T follicular helper cell (primary cell): ENCODE results near the gene RNF220.

Source experiments
- DNase-seq: peaks from one replicate; pipeline ENCODE4 v3.0.0-alpha.2; 2020; ENCODE audit warnings: low read depth
- total RNA-seq, 2 experiments: gene quantifications; one replicate each; lab custom pipeline; 2026; lab: John Stamatoyannopoulos, UW

The RNF220 gene
- total RNA-seq: 152 to 156 reads per million in 2 experiments

- no peak for DNase-seq
Measured at GRCh38 chr1:44405031-44405797, at the start of gene RNF220. TSS of gene RNF220 (plus strand) at chr1:44405255.

GRCh38 chr1:44355582-44356305 lies 49.3 kb upstream of the RNF220 start:
- no peak for DNase-seq

- no peak for DNase-seq
Measured at GRCh38 chr1:44357710-44358109, 47.3 kb upstream of the RNF220 start.

GRCh38 chr1:44359234-44359935 lies 45.7 kb upstream of the RNF220 start:
- DNase-seq: no peak

- no peak for DNase-seq
Measured at GRCh38 chr1:44361478-44361877, 43.6 kb upstream of the RNF220 start.

GRCh38 chr1:44366371-44366975 lies 38.6 kb upstream of the RNF220 start:
- DNase-seq: no peak

- no peak for DNase-seq
Measured at GRCh38 chr1:44367944-44368343, 37.1 kb upstream of the RNF220 start.

- no peak for DNase-seq
Measured at GRCh38 chr1:44368471-44369151, 36.4 kb upstream of the RNF220 start.

GRCh38 chr1:44371206-44371605 lies 33.8 kb upstream of the RNF220 start:
- DNase-seq: no peak

- no peak for DNase-seq
Measured at GRCh38 chr1:44375547-44375946, 29.5 kb upstream of the RNF220 start.

- DNase-seq: peak; percentile 18
Measured at GRCh38 chr1:44377925-44378784, 26.9 kb upstream of the RNF220 start.

- DNase-seq: no peak
Measured at GRCh38 chr1:44380666-44381177, 24.3 kb upstream of the RNF220 start.

GRCh38 chr1:44388551-44388950 lies 16.5 kb upstream of the RNF220 start:
- no peak for DNase-seq

- no peak for DNase-seq
Measured at GRCh38 chr1:44389437-44389836, 15.6 kb upstream of the RNF220 start.

GRCh38 chr1:44390277-44390676 lies 14.8 kb upstream of the RNF220 start:
- no peak for DNase-seq

GRCh38 chr1:44401256-44402228 lies 3.5 kb upstream of the RNF220 start:
- DNase-seq: no peak

GRCh38 chr1:44405798-44406736 lies 1.0 kb downstream of the RNF220 start:
- DNase-seq: no peak
